NB4 (cell line): ENCODE measurements around the gene TMEM248.
"Not testable (repeated sequence)": the region's sequence is repeated elsewhere in the genome, so short reads cannot be mapped to it uniquely, and the experiment has no call there.

ENCODE experiments used
- DNase-seq: peaks from one replicate; pipeline ENCODE4 v3.0.0; 2010; ENCODE audit warnings: low read depth
- H3K4me3 ChIP-seq: one replicate; pipeline ENCODE4 v1.5.1; 2011; ENCODE audit warnings: mild to moderate bottlenecking, low read depth, low read length, moderate library complexity
- MYC ChIP-seq: IDR thresholded peaks from 2 replicates; pipeline ENCODE4 v1.6.1; 2011; ENCODE audit warnings: low read depth, low read length
- POLR2A ChIP-seq: IDR thresholded peaks from 2 replicates; pipeline ENCODE4 v1.6.1; 2011; ENCODE audit warnings: mild to moderate bottlenecking; ENCODE audit not compliant: insufficient read length; ENCODE audit errors: extremely low read depth
- TF ChIP-seq, protein P1 (sequence below): IDR thresholded peaks from one replicate; pipeline ENCODE4 v1.5.1; 2012; ENCODE audit warnings: low read depth, low read length
- TF ChIP-seq, protein P2 (sequence below): IDR thresholded peaks from 2 replicates; pipeline ENCODE4 v1.6.1; 2011; ENCODE audit warnings: low read depth, low read length

TMEM248 gene

DNA sequence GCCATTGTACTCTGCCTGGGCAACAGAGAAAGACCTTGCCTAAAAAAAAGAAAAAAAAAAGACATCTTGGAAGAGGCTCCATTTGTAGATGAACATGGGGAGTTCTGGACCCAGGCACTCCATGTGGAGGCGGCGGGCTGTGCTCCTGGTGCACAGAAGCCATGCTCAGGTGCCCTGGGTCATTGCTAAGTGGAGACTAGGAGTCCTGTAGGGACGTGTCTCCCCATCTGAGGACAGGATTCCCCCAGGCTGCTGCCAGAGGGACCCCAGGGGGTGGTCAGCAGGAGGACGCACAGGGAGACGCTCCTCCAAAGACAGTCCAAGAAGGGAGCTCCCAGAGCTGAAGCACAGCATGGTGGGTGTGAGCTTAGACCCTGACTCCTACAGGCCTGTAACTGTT is 40.1 kb downstream of the TMEM248 start:
- no peak for DNase-seq
- no peak for TF ChIP-seq POLR2A
- TF ChIP-seq, protein P1, sequence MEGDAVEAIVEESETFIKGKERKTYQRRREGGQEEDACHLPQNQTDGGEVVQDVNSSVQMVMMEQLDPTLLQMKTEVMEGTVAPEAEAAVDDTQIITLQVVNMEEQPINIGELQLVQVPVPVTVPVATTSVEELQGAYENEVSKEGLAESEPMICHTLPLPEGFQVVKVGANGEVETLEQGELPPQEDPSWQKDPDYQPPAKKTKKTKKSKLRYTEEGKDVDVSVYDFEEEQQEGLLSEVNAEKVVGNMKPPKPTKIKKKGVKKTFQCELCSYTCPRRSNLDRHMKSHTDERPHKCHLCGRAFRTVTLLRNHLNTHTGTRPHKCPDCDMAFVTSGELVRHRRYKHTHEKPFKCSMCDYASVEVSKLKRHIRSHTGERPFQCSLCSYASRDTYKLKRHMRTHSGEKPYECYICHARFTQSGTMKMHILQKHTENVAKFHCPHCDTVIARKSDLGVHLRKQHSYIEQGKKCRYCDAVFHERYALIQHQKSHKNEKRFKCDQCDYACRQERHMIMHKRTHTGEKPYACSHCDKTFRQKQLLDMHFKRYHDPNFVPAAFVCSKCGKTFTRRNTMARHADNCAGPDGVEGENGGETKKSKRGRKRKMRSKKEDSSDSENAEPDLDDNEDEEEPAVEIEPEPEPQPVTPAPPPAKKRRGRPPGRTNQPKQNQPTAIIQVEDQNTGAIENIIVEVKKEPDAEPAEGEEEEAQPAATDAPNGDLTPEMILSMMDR: no peak
- TF ChIP-seq, protein P2, sequence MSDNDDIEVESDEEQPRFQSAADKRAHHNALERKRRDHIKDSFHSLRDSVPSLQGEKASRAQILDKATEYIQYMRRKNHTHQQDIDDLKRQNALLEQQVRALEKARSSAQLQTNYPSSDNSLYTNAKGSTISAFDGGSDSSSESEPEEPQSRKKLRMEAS: no peak
- H3K4me3 ChIP-seq: no peak overlapping the region

DNA sequence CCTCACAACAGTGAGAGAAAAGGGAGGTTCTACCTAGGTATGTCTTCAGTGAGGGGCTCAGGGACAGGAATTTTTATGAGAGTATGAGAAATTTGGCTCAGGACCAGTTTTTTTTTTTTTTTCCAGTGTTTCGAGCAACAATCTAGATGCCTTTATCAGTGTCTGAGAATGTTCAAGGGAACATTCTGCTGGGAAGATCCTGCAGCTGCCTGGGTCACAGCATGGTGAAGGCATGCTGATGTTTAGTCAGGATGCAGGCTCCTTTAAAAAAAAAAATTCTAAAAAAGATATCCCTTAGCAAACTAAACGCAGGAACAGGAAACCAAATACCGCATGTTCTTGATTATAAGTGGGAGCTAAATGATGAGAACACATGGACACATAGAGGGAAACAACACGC is 43.4 kb downstream of the TMEM248 start:
- no peak for TF ChIP-seq MYC
- TF ChIP-seq, protein P2: no peak
- TF ChIP-seq, protein P1: no peak
- TF ChIP-seq POLR2A: no peak
- no peak overlapping the region for H3K4me3 ChIP-seq
- no peak for DNase-seq

DNA sequence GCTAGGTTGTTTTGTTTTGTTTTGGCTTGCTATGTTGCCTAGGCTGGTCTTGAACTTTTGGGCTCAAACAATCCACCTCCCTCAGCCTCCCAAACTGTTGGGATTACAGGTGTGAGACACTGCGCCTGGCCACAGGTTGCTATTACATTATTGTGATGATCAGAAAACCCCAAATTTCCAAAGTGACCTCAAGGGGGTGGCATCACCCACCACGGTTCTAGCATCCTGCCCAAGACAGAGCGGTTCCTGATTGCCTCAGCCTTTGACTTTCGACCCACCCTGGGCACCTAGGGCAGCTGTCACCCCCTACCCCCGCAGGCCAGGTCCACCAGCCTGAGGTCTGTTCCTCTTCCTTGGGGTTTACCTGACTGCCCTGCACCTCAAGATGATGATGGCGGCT is 46.0 kb downstream of the TMEM248 start:
- DNase-seq: no peak
- H3K4me3 ChIP-seq: no peak overlapping the region
- no peak for TF ChIP-seq MYC

DNA sequence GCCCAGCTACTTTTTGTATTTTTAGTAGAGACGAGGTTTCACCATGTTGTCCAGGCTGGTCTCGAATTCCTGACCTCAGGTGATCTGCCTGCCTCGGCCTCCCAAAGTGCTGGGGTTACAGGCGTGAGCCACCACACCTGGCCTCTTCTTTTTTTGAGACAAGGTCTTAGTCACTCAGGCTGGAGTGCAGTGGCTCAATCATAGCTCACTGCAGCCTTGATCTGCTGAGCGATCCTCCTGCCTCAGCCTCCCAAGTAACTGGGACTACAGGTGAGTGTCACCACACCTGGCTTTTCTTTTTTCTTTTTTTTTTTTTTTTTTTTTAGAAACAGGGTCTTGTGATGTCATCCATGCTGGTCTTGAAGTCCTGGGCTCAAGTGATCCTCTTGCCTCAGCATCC is 48.0 kb downstream of the TMEM248 start:
- not testable (repeated sequence) for DNase-seq, H3K4me3 ChIP-seq

DNA sequence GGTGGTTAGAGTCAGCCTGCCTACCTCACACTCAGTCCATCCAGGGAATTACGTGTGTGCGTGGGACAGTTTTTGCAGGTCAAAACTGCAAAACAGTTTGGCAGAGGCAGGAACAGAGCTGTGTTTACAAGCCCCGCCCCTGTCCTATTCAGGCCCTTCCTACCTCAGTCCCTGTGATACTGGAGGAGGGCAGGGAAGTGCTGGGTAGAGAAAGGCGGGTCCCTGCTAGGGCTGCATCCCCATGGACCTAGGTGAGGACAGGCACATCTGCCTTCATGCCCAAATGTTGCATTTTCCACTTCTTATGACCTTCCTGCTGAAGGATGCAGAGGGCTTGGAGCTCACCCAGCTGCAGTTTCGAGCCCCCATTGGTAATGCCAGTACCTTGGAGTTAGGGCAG is 49.3 kb downstream of the TMEM248 start:
- TF ChIP-seq, protein P2: no peak
- TF ChIP-seq, protein P1: no peak
- TF ChIP-seq POLR2A (no peak), MYC (no peak)
- DNase-seq: no peak
- no peak overlapping the region for H3K4me3 ChIP-seq

DNA sequence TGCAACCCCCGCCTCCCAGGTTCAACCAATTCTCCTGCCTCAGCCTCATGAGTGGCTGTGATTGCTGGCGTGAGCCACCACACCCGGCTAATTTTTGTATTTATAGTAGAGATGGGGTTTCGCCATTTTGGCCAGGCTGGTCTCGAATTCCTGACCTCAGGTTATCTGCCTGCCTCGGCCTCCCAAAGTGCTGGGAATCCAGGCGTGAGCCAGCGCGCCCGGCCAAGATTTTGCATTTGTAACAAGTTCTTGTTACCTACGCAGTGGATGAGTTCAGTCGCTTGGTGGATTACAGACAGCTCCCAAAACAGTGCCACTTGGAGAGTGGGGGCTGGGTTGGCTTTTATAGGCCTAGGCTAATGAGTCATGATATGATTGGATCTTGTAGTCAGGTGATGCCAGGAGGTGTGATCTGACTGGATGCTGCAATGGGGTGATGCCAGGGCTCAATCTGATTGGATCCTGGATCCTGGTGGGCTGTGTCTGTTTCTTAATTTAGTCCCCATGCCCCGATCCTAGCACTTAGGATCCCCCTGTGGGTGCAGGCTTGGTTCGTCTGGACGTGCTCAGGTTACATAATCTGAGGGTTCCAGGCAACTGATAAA is 54.1 kb downstream of the TMEM248 start:
- TF ChIP-seq POLR2A: no peak
- TF ChIP-seq, protein P2: no peak
- TF ChIP-seq MYC: no peak
- TF ChIP-seq, protein P1: no peak
- peak; percentile 63 for DNase-seq
- H3K4me3 ChIP-seq: no peak overlapping the region

DNA sequence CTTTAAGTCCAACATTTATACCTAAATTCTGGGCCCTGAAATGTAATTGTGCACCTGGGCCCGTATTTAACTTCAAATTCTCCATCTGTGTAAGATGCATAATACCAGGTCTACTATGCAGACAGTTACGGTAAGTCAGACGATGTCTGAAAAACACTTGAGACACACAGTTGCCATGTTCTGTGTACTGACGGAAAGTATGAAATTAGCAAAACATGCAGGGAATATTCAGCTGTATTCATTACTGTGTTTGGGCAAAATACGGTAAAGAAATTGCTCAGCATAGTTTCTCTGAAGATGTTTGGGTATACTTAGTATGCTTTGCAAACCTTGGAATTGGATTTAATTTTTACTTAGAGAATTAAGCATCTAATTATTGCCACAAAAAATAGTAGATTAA is 57.3 kb downstream of the TMEM248 start:
- not testable (repeated sequence) for DNase-seq, H3K4me3 ChIP-seq

DNA sequence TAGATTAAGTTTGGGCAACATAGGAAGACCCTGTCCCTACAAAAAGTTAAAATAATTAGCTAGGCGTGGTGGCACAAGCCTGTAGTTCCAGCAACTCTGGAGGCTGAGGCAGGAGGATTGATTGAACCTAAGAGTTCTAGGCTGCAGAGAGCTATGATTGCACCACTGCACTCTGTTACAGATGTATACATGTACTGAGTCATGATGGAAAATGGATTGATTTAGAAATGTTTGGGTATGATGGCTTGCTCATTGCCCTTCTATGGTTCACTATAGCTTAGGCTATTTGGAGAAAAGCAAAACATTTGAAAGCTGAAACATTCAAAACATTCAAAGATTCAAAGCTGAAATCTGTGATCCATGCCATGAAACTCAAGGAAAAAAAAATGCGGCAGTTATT is 58.0 kb downstream of the TMEM248 start:
- H3K4me3 ChIP-seq, DNase-seq: not testable (repeated sequence)

DNA sequence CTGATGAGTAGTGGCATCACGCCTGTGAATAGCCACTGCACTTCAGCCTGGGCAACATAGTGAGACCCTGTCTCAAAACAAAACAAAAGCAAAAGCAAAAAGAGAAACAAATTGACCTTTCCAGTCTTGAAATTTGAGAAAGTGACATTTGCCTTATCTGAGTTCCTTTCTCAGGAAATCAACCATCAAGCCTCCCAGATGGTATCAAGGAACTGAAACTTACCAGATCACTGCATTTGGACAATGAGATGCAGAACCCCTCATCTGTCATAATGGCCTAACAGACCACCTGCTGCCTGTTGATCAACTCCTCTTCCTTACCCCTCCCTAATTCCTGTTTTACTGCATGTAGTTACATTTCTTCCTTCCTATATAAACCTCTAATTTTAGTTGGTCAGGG is 59.3 kb downstream of the TMEM248 start:
- H3K4me3 ChIP-seq, DNase-seq: not testable (repeated sequence)

DNA sequence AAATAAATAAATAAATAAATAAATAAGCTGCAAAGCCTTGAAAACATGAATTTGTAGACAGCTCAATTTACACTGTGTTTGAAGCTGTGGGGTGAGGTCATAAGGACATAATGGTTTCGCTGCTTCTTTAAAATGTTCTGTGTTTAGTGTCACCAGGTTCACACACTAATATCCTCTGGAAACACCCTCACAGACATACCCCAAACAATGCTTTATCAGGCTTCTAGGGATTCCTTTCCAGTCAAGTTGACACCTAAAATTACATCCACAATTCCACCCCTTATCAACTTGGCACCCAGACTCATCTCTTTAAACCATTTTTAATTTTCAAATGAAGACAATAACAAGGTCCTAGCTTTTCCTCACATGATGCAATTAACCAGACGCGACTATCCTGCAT is 68.5 kb downstream of the TMEM248 start:
- not testable (repeated sequence) for DNase-seq, H3K4me3 ChIP-seq

DNA sequence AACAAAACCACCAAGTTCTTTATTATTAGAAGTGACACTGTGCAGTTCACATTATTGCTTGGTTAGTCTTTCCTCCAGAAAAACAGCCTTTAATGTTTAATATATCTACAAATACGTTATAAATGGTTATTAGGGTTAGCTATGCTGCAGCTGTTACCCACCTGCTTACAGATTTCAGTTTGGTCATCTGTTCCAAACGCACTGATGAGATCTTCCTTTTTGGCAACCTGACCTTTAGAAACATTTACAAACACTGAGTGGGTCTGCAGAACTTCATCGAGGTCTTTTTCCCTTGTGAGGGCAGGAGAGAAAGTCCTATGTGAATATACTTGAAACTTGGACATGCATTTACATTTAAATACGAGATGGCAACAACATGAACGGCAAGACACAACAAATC is 73.0 kb downstream of the TMEM248 start:
- peak overlapping the region; percentile 84 for H3K4me3 ChIP-seq
- DNase-seq: not testable (repeated sequence)
